ENCODE data around the gene PABPC1L2B.

The PABPC1L2B gene

GRCh38 chrX:73028876-73029275 lies 26.1 kb downstream of the PABPC1L2B start:
- ATAC-seq: no peak
- TF ChIP-seq TCF4 (CRISPR knock-in tag; IDR thresholded peaks at IDR 0.05; ENCODE audit: borderline replicate concordance): no peak
- no peak for TF ChIP-seq BACH2 (CRISPR knock-in tag; IDR thresholded peaks at IDR 0.05; ENCODE audit: borderline replicate concordance)
- no peak for TF ChIP-seq PPARA (CRISPR knock-in tag; IDR thresholded peaks at IDR 0.05; ENCODE audit: borderline replicate concordance)
- no peak for TF ChIP-seq TSHZ2 (CRISPR knock-in tag; IDR thresholded peaks at IDR 0.05)
- no peak for TF ChIP-seq ZFP3 (CRISPR knock-in tag; IDR thresholded peaks at IDR 0.05)
- no peak for TF ChIP-seq ZNF70 (CRISPR knock-in tag; IDR thresholded peaks at IDR 0.05)
